Measurements from ENCODE around the gene BEST1.

DNA sequence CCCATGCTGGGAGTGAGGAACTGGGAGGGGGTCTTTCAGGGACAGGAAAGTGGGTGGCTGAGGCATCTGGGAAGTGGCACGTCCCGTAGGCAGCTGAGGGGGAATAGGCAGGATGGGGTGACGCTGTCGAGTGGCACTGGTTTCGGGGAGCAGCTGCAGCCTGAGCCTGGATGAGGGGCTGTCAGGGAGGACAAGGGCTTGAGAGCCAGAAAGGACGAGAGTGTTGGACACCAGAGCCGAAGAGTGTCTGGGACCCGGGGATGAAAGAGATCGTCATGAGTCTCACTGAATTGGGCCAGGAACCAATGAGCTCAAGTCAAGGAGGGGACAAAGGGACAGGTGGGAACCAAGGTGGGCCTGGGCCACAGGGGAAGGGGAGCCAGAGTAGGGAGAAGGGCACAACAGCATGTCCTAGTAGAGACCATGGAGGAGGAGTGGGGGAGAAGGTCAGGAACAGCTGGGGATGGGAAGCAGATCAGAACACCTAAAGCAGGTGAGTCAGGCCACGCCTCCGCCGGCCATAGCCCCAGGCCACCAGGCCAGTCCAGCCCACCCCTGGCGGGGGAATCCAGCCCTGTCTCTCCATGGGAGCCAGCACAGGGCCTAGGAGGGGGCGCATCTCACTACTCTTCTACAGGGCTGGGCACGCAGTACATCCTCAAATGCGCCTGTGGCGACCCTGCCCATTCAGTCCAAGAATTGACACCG, 37.0 kb upstream of the BEST1 start:
- TF ChIP-seq, protein P1, sequence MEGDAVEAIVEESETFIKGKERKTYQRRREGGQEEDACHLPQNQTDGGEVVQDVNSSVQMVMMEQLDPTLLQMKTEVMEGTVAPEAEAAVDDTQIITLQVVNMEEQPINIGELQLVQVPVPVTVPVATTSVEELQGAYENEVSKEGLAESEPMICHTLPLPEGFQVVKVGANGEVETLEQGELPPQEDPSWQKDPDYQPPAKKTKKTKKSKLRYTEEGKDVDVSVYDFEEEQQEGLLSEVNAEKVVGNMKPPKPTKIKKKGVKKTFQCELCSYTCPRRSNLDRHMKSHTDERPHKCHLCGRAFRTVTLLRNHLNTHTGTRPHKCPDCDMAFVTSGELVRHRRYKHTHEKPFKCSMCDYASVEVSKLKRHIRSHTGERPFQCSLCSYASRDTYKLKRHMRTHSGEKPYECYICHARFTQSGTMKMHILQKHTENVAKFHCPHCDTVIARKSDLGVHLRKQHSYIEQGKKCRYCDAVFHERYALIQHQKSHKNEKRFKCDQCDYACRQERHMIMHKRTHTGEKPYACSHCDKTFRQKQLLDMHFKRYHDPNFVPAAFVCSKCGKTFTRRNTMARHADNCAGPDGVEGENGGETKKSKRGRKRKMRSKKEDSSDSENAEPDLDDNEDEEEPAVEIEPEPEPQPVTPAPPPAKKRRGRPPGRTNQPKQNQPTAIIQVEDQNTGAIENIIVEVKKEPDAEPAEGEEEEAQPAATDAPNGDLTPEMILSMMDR (conservative IDR thresholded peaks at IDR 0.05; ENCODE audit: low read length): no peak
- TF ChIP-seq EZH2phosphoT487 (IDR thresholded peaks at IDR 0.05; ENCODE audit: borderline replicate concordance, low read depth, low read length): no peak

Measured in OCI-LY7 (cell line).